B cell (primary cell): ENCODE data around the gene CRBN. TPM values are rescaled to one million over a fixed set of nuclear protein-coding genes. Genes with fewer than 3 reads are reported as not detected.

ENCODE experiments used
- ATAC-seq: fragments of 200-7000 bp; cut with Tn5 transposase; one replicate; pipeline ENCODE4 v1.10.0; 2021; ENCODE audit warnings: low read depth, mild to moderate bottlenecking, moderate number of reproducible peaks, moderate library complexity
- CTCF ChIA-PET: fragments of 350-600 bp; sonication (Branson Sonifier 250); formaldehyde crosslinking; loops from one replicate; lab custom pipeline; 2021; ENCODE audit warnings: antibody characterized with exemption, inconsistent platforms; lab: Charles Lee
- POLR2A ChIA-PET: fragments of 350-600 bp; sonication (Branson Sonifier 250); formaldehyde crosslinking; loops from one replicate; lab custom pipeline; 2021; ENCODE audit warnings: antibody characterized with exemption; lab: Charles Lee
- DNase-seq: peaks from one replicate; pipeline ENCODE4 v3.0.0; 2013
- H2AFZ ChIP-seq: 2 replicates; pipeline ENCODE4 v1.6.1; 2012; ENCODE audit warnings: mild to moderate bottlenecking, low read depth, low read length; ENCODE audit not compliant: insufficient read depth, poor library complexity, severe bottlenecking
- H3K27ac ChIP-seq, 2 donors: 1 replicate in 1 of 2; 2 replicates in 1 of 2; pipeline ENCODE4 v1.5.1; 2012 to 2013; ENCODE audit warnings: low read length in 2 of 2, mild to moderate bottlenecking in 2 of 2, moderate library complexity in 1 of 2
- H3K27me3 ChIP-seq, 4 experiments: fragments of 200-600 bp in 1 of 4; sonication (generic) in 1 of 4; replicated peaks in 1 of 4; 1 replicate in 2 of 4; 2 replicates in 2 of 4; pipeline versions ENCODE4 v1.6.1 to v1.7.0; 2013 to 2016; ENCODE audit warnings: low read length in 3 of 4, mild to moderate bottlenecking in 2 of 4, mixed read lengths in 1 of 4, moderate library complexity in 1 of 4; ENCODE audit not compliant: insufficient read depth in 4 of 4, control insufficient read depth in 3 of 4; ENCODE audit errors: control extremely low read depth in 1 of 4
- H3K36me3 ChIP-seq, 2 experiments: replicated peaks in 1 of 2; 1 replicate in 1 of 2; 2 replicates in 1 of 2; pipeline versions ENCODE4 v1.6.1 to v1.7.1; 2013; ENCODE audit warnings: low read length in 1 of 2; ENCODE audit not compliant: insufficient read depth in 2 of 2, control insufficient read depth in 1 of 2; ENCODE audit errors: control extremely low read depth in 1 of 2, extremely low read depth in 1 of 2
- H3K4me1 ChIP-seq, 2 donors: fragments of 200-600 bp in 1 of 2; sonication (generic) in 1 of 2; 1 replicate in 1 of 2; 2 replicates in 1 of 2; pipeline versions ENCODE4 v1.5.1 to v1.6.1; 2013 to 2017; ENCODE audit warnings: low read length in 2 of 2; ENCODE audit not compliant: control insufficient read depth in 2 of 2, insufficient read depth in 2 of 2
- H3K4me2 ChIP-seq: replicated peaks from 2 replicates; pipeline ENCODE3; 2012; ENCODE audit warnings: mild to moderate bottlenecking, low read depth, low read length; ENCODE audit not compliant: poor library complexity, severe bottlenecking
- H3K4me3 ChIP-seq, 5 experiments: fragments of 200-600 bp in 1 of 5; sonication (generic) in 1 of 5; 1 replicate in 3 of 5; 2 replicates in 2 of 5; pipeline versions ENCODE4 v1.5.1 to v1.7.0; 2011 to 2016; ENCODE audit warnings: low read length in 4 of 5, mild to moderate bottlenecking in 4 of 5, low read depth in 2 of 5, control low read depth in 1 of 5, moderate library complexity in 1 of 5; ENCODE audit not compliant: insufficient read depth in 1 of 5; ENCODE audit errors: control extremely low read depth in 1 of 5, extremely low read depth in 1 of 5
- H3K79me2 ChIP-seq: fragments of 200-600 bp; sonication (generic); one replicate; pipeline ENCODE4 v1.6.0; 2016; ENCODE audit warnings: low read length; ENCODE audit not compliant: control insufficient read depth, insufficient read depth
- H3K9ac ChIP-seq: fragments of 200-600 bp; sonication (generic); 2 replicates; pipeline ENCODE4 v1.6.1; 2017; ENCODE audit warnings: mild to moderate bottlenecking, low read length, moderate library complexity
- H3K9me3 ChIP-seq, 3 donors: one replicate each; pipeline versions ENCODE4 v1.6.1 to v1.7.1; 2013; ENCODE audit warnings: low read length in 2 of 3; ENCODE audit not compliant: control insufficient read depth in 2 of 3, insufficient read depth in 1 of 3; ENCODE audit errors: control extremely low read depth in 1 of 3
- H4K20me1 ChIP-seq: 2 replicates; pipeline ENCODE4 v1.6.0; 2012; ENCODE audit warnings: mild to moderate bottlenecking, low read length; ENCODE audit not compliant: insufficient read depth, control insufficient read depth, poor library complexity, severe bottlenecking
- H3K27ac Mint-ChIP-seq: one replicate; pipeline ENCODE4 v1.8.0; 2021; ENCODE audit warnings: mixed read lengths
- H3K27me3 Mint-ChIP-seq: one replicate; pipeline ENCODE4 v1.8.0; 2021; ENCODE audit warnings: mixed read lengths
- H3K4me1 Mint-ChIP-seq: one replicate; pipeline ENCODE4 v1.8.0; 2021; ENCODE audit warnings: mixed read lengths
- H3K4me3 Mint-ChIP-seq: one replicate; pipeline ENCODE4 v1.8.0; 2021; ENCODE audit warnings: mixed read lengths
- H3K9me3 Mint-ChIP-seq: one replicate; pipeline ENCODE4 v1.8.0; 2022; ENCODE audit warnings: mixed read lengths; ENCODE audit not compliant: insufficient read depth
- CTCF ChIP-seq: fragments of 200-600 bp; IDR thresholded peaks from one replicate; pipeline ENCODE4 v1.8.0; 2022; ENCODE audit warnings: antibody characterized with exemption, mild to moderate bottlenecking
- EZH2 ChIP-seq: IDR thresholded peaks from 2 replicates; pipeline ENCODE4 v1.6.1; 2012; ENCODE audit warnings: borderline replicate concordance, low read depth, mild to moderate bottlenecking, moderate library complexity, low read length; ENCODE audit not compliant: insufficient read depth, poor library complexity, severe bottlenecking
- WGBS: methylation state at CpG from one replicate; pipeline ENCODE4 v1.1.5; 2013; ENCODE audit warnings: missing lambda C conversion rate; ENCODE audit not compliant: insufficient coverage; 5-methylcytosine and 5-hydroxymethylcytosine counted together
- intact Hi-C: fragments of 100-400 bp; cut with micrococcal nuclease; formaldehyde crosslinking; loops from one replicate; pipeline ENCODE4 v1.10.0; 2022
- polyA plus RNA-seq: library from polyadenylated mRNA; depleted of rRNA; stranded (reverse); fragments of >200 nt; gene quantifications from 2 replicates; pipeline ENCODE4 v1.2.3, GENCODE V29; 2012
- total RNA-seq, 2 donors: library from RNA; stranded (reverse); fragments of 120-200 nt in 1 of 2; gene quantifications; 1 replicate in 1 of 2; 2 replicates in 1 of 2; pipeline versions ENCODE4 v1.2.3 to v1.2.4, GENCODE V29; 2013 to 2022

The CRBN gene
- total and polyA plus RNA-seq, 2 donors (not counting 1 experiment from before 2014, with no cell fraction given), result 67.1 to 95.1 TPM

- Mint-ChIP-seq H3K27ac (no peak overlapping the region), H3K4me3 (no peak overlapping the region), H3K4me1 (no peaks in the 10 kb centered on the region), H3K9me3 (no peaks in the 10 kb centered on the region), H3K27me3 (no peaks in the 10 kb centered on the region)
- intact Hi-C loops, result no loop called here
- no CpG with 5 or more reads among the region's 3 CpGs for WGBS
- H3K4me3 ChIP-seq, result no peak overlapping the region
- H3K4me2 ChIP-seq, result no peak overlapping the region
- TF ChIP-seq CTCF, result no peak
- TF ChIP-seq EZH2, result no peak
- H4K20me1 ChIP-seq, result peaks cover 15% of the 10 kb centered on the region
- ChIA-PET CTCF (no interaction called here), POLR2A (no interaction called here)
- H3K79me2 ChIP-seq, result peaks cover 4% of the 10 kb centered on the region
- no peaks in the 10 kb centered on the region for H3K4me1 ChIP-seq
- no peak for DNase-seq
- peaks cover 1 to 80% of the 10 kb centered on the region in 2 experiments for H3K36me3 ChIP-seq
- ATAC-seq, result no peak
- H3K27ac ChIP-seq, result no peak overlapping the region
- no peak overlapping the region for H2AFZ ChIP-seq
- H3K9me3 ChIP-seq, result no peaks in the 10 kb centered on the region
- H3K27me3 ChIP-seq, result no peaks in the 10 kb centered on the region
- no peak overlapping the region for H3K9ac ChIP-seq
Measured at GRCh38 chr3:3165241-3165640, 14.2 kb downstream of the CRBN start.

- no peak overlapping the region for H3K27ac Mint-ChIP-seq
- TF ChIP-seq CTCF (no peak), EZH2 (no peak)
- no peak overlapping the region for H3K27ac ChIP-seq
- WGBS, result no CpG with 5 or more reads among the region's 2 CpGs
- no peaks in the 10 kb centered on the region for H3K9me3 ChIP-seq
- ChIA-PET POLR2A (no interaction called here), CTCF (interaction anchor here (1.1 kb wide), 2 partner anchors 11 to 1111 kb away, joined by 3 to 5 read pairs; no protein-coding TSS in a partner anchor)
- no peaks in the 10 kb centered on the region for H3K9me3 Mint-ChIP-seq
- no peak overlapping the region for H2AFZ ChIP-seq
- DNase-seq, result no peak
- ATAC-seq, result no peak
- H3K4me3 ChIP-seq, result no peak overlapping the region
- peaks cover 22% of the 10 kb centered on the region for H4K20me1 ChIP-seq
- no peak overlapping the region for H3K4me2 ChIP-seq
- no peaks in the 10 kb centered on the region for H3K4me1 Mint-ChIP-seq
- intact Hi-C loops, result no loop called here
- no peak overlapping the region for H3K9ac ChIP-seq
- H3K36me3 ChIP-seq, result peaks cover 1 to 91% of the 10 kb centered on the region in 2 experiments
- H3K27me3 Mint-ChIP-seq, result no peaks in the 10 kb centered on the region
- H3K4me1 ChIP-seq, result no peaks in the 10 kb centered on the region
- H3K79me2 ChIP-seq, result peaks cover 6% of the 10 kb centered on the region
- no peak overlapping the region for H3K4me3 Mint-ChIP-seq
- no peaks in the 10 kb centered on the region for H3K27me3 ChIP-seq
Measured at GRCh38 chr3:3160826-3161225, 18.7 kb downstream of the CRBN start.
